ENCODE data around the gene MYOZ3. TPM values are rescaled to one million over a fixed set of nuclear protein-coding genes. Genes with fewer than 3 reads are reported as not detected.
A peak's percentile ranks its signal among the peaks of the same experiment; 100 is the strongest.

MYOZ3 gene
- total and polyA plus RNA-seq, 5 donors from 2014 or later: 0.08 to 0.10 TPM; not detected in 3

DNA sequence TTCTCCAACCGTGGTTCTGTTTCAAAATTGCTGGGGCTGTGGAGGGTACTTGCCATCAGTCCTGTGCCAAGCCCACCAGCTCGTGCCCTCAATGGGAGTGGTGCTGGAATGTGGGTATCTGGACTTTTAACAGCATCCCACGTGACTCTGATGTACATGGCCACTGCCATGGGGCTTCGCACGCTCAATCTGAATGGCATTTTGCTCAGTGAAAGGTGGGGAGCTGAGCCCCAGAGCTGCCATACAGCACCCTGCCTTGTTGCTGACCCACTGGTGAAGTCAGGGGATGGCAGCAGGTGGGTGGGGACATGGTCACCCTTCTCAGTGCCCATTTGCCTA is 37.2 kb upstream of the MYOZ3 start:
- Mint-ChIP-seq H3K27me3 (peaks cover 39% of the 10 kb centered on the region), H3K4me3 (peak overlapping the region in 3 of 4 donors; percentile 80 to 88 (median 82)), H3K9me3 (peaks cover 0 to 2% (median 0%) of the 10 kb centered on the region in 7 donors), H3K36me3 (peaks cover 4% of the 10 kb centered on the region), H3K4me1 (peaks cover 0 to 18% (median 8%) of the 10 kb centered on the region in 4 donors), H3K27ac (no peak overlapping the region)
- Histone ChIP-seq H3K36me3 (ENCODE audit: control insufficient read depth, insufficient read depth, low read length) (no peaks in the 10 kb centered on the region), H3K9me3 (ENCODE audit: control insufficient read depth in 2 of 2, low read length in 2 of 2) (no peaks in the 10 kb centered on the region), H3K4me3 (ENCODE audit: low read depth, low read length) (no peak overlapping the region), H3K27me3 (ENCODE audit: control insufficient read depth, insufficient read depth, low read length) (peaks cover 8% of the 10 kb centered on the region), H3K27ac (ENCODE audit: insufficient read depth, low read length, poor library complexity, severe bottlenecking) (no peak overlapping the region), H3K4me1 (ENCODE audit: control insufficient read depth, insufficient read depth, low read length, poor library complexity, severe bottlenecking) (peaks cover 8% of the 10 kb centered on the region)
- DNase-seq (no peak), ATAC-seq (ENCODE audit: low read depth in 2 of 2) (no peak)

DNA sequence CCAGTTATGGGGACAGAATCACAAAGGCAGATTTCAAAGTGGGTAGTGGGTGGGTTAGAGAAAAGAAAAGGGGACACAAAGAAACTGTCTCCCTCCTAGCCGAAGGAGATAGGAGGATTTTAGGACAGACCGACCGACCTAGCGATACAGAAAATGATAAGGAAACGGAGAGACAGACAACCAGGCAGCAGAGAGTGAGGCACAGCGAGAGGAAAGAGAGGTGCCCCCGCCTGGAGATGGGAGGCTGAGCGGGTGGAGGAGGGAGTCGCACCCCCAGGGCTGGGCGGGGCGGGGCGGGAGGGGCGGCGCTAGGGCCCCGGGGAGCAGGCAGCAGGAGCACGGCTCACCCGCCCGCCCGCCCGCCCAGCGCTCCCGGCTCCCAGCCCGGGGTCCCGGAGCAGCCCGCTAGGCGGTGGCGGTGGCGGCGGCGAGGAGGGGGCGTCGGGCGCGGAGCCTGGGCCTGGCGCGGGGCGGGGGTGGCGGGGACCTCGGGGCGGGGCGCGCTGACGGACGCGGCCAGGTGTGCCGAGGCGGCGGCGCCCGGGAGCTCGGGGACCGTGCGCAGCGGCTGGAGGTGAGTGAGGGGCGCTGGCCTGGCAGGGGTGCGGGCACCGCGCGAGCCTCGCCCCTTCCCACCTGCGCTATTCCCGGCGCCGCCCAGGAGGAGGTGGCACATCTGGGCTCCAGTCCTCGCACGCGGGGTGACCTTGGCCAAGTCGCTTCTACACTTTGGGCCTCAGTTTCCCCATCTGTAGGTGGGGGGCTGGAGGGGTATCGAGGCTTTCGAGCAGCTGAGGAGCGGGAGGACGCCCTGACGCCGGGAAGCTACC is 36.5 kb upstream of the MYOZ3 start:
- H3K4me3 ChIP-seq (ENCODE audit: low read depth, low read length): no peak overlapping the region
- no peak for ATAC-seq (ENCODE audit: low read depth in 2 of 2)
- H3K9me3 Mint-ChIP-seq: peaks cover 0 to 2% (median 0%) of the 10 kb centered on the region in 7 donors
- H3K4me3 Mint-ChIP-seq: peak overlapping the region; percentile 21 to 88 (median 81)
- peaks cover 4% of the 10 kb centered on the region for H3K36me3 Mint-ChIP-seq
- peak overlapping the region in 1 of 3 donors; percentile 3 for H3K27ac Mint-ChIP-seq
- peaks cover 8% of the 10 kb centered on the region for H3K27me3 ChIP-seq (ENCODE audit: control insufficient read depth, insufficient read depth, low read length)
- no peaks in the 10 kb centered on the region for H3K36me3 ChIP-seq (ENCODE audit: control insufficient read depth, insufficient read depth, low read length)
- peaks cover 0 to 18% (median 8%) of the 10 kb centered on the region in 4 donors for H3K4me1 Mint-ChIP-seq
- H3K4me1 ChIP-seq (ENCODE audit: control insufficient read depth, insufficient read depth, low read length, poor library complexity, severe bottlenecking): peaks cover 8% of the 10 kb centered on the region
- H3K27ac ChIP-seq (ENCODE audit: insufficient read depth, low read length, poor library complexity, severe bottlenecking): no peak overlapping the region
- no peaks in the 10 kb centered on the region for H3K9me3 ChIP-seq (ENCODE audit: control insufficient read depth in 2 of 2, low read length in 2 of 2)
- H3K27me3 Mint-ChIP-seq: peaks cover 40% of the 10 kb centered on the region
- peak in 1 of 3 donors; percentile 4 for DNase-seq

- Mint-ChIP-seq H3K27me3 (peaks cover 43% of the 10 kb centered on the region), H3K9me3 (peaks cover 0 to 2% (median 0%) of the 10 kb centered on the region in 7 donors), H3K36me3 (peaks cover 4% of the 10 kb centered on the region), H3K27ac (no peak overlapping the region), H3K4me3 (no peak overlapping the region), H3K4me1 (peaks cover 0 to 18% (median 8%) of the 10 kb centered on the region in 4 donors)
- no peaks in the 10 kb centered on the region for H3K9me3 ChIP-seq (ENCODE audit: control insufficient read depth in 2 of 2, low read length in 2 of 2)
- H3K4me3 ChIP-seq (ENCODE audit: low read depth, low read length): no peak overlapping the region
- peaks cover 8% of the 10 kb centered on the region for H3K27me3 ChIP-seq (ENCODE audit: control insufficient read depth, insufficient read depth, low read length)
- ATAC-seq (ENCODE audit: low read depth in 2 of 2) (no peak), DNase-seq (no peak)
- no peak overlapping the region for H3K27ac ChIP-seq (ENCODE audit: insufficient read depth, low read length, poor library complexity, severe bottlenecking)
- peaks cover 8% of the 10 kb centered on the region for H3K4me1 ChIP-seq (ENCODE audit: control insufficient read depth, insufficient read depth, low read length, poor library complexity, severe bottlenecking)
- no peaks in the 10 kb centered on the region for H3K36me3 ChIP-seq (ENCODE audit: control insufficient read depth, insufficient read depth, low read length)
Observed at GRCh38 chr5:150625164-150625535, 35.9 kb upstream of the MYOZ3 start.

DNA sequence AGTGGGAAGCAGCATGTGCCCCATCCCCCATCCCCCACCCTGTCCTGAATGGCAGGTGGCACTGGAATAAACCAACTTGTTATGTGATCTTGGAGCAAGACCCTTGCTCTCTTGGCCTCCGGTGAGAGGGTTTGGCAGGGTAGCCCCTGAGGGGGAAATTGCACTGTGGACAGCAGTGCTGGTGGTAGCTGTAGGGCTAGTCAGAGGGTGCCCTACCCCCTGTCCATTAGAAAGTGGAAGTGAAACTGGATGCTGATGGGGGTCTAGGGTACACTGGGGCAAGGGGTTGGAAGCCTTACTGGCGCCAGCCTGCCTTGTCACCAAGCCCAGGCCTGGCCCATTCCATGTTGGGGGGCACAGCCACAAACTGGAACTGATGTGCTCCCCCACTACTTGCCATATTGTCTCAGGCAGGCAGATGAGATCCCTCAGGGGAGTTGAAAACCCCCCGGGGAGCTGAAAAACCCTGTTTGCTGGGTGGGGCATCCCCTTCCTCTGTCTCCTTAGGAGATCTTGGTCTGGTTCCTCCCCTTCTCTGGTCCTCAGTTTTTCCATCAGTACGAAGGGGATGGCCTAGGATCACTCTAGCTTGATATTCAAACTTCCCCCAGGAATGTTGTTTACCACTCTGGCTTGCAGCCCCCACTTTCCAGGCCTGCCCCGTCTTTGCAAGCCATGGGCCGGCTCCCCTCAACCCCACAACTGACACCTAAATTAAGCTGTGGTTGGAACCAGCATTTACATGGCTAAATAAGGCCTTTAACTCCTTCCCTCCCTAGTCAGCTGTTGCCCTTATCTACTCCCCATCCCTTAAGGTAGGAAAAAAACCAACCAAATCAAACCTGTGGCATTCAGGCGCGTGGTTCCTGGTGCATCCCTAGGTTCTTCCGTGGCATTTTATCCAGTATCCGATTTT is 35.0 kb upstream of the MYOZ3 start:
- Mint-ChIP-seq H3K36me3 (peaks cover 4% of the 10 kb centered on the region), H3K27me3 (peaks cover 37% of the 10 kb centered on the region), H3K4me1 (peaks cover 0 to 18% (median 6%) of the 10 kb centered on the region in 4 donors), H3K27ac (no peak overlapping the region), H3K4me3 (peak overlapping the region in 2 of 4 donors; percentile 41 to 53), H3K9me3 (peaks cover 0 to 2% (median 0%) of the 10 kb centered on the region in 7 donors)
- H3K27me3 ChIP-seq (ENCODE audit: control insufficient read depth, insufficient read depth, low read length): peaks cover 8% of the 10 kb centered on the region
- ATAC-seq (ENCODE audit: low read depth in 2 of 2) (peak in 1 of 2 donors; percentile 15), DNase-seq (no peak)
- H3K9me3 ChIP-seq (ENCODE audit: control insufficient read depth in 2 of 2, low read length in 2 of 2): no peaks in the 10 kb centered on the region
- no peak overlapping the region for H3K27ac ChIP-seq (ENCODE audit: insufficient read depth, low read length, poor library complexity, severe bottlenecking)
- H3K4me3 ChIP-seq (ENCODE audit: low read depth, low read length): no peak overlapping the region
- no peaks in the 10 kb centered on the region for H3K36me3 ChIP-seq (ENCODE audit: control insufficient read depth, insufficient read depth, low read length)
- peaks cover 8% of the 10 kb centered on the region for H3K4me1 ChIP-seq (ENCODE audit: control insufficient read depth, insufficient read depth, low read length, poor library complexity, severe bottlenecking)

- no peaks in the 10 kb centered on the region for H3K36me3 ChIP-seq (ENCODE audit: control insufficient read depth, insufficient read depth, low read length)
- peaks cover 8% of the 10 kb centered on the region for H3K27me3 ChIP-seq (ENCODE audit: control insufficient read depth, insufficient read depth, low read length)
- H3K36me3 Mint-ChIP-seq: peaks cover 4% of the 10 kb centered on the region
- ATAC-seq (ENCODE audit: low read depth in 2 of 2): no peak
- peaks cover 0 to 18% (median 6%) of the 10 kb centered on the region in 4 donors for H3K4me1 Mint-ChIP-seq
- peaks cover 8% of the 10 kb centered on the region for H3K4me1 ChIP-seq (ENCODE audit: control insufficient read depth, insufficient read depth, low read length, poor library complexity, severe bottlenecking)
- peaks cover 0 to 2% (median 0%) of the 10 kb centered on the region in 7 donors for H3K9me3 Mint-ChIP-seq
- H3K27ac Mint-ChIP-seq: no peak overlapping the region
- H3K9me3 ChIP-seq (ENCODE audit: control insufficient read depth in 2 of 2, low read length in 2 of 2): no peaks in the 10 kb centered on the region
- no peak overlapping the region for H3K4me3 Mint-ChIP-seq
- H3K4me3 ChIP-seq (ENCODE audit: low read depth, low read length): no peak overlapping the region
- no peak overlapping the region for H3K27ac ChIP-seq (ENCODE audit: insufficient read depth, low read length, poor library complexity, severe bottlenecking)
- H3K27me3 Mint-ChIP-seq: peaks cover 37% of the 10 kb centered on the region
- DNase-seq: no peak
Observed at GRCh38 chr5:150626853-150627276, 34.2 kb upstream of the MYOZ3 start.

- Histone ChIP-seq H3K27ac (ENCODE audit: insufficient read depth, low read length, poor library complexity, severe bottlenecking) (no peak overlapping the region), H3K4me1 (ENCODE audit: control insufficient read depth, insufficient read depth, low read length, poor library complexity, severe bottlenecking) (peaks cover 8% of the 10 kb centered on the region), H3K9me3 (ENCODE audit: control insufficient read depth in 2 of 2, low read length in 2 of 2) (no peaks in the 10 kb centered on the region), H3K4me3 (ENCODE audit: low read depth, low read length) (no peak overlapping the region), H3K27me3 (ENCODE audit: control insufficient read depth, insufficient read depth, low read length) (peaks cover 6% of the 10 kb centered on the region), H3K36me3 (ENCODE audit: control insufficient read depth, insufficient read depth, low read length) (no peaks in the 10 kb centered on the region)
- Mint-ChIP-seq H3K4me3 (no peak overlapping the region), H3K36me3 (peaks cover 4% of the 10 kb centered on the region), H3K27me3 (peaks cover 37% of the 10 kb centered on the region), H3K4me1 (peaks cover 0 to 16% (median 6%) of the 10 kb centered on the region in 4 donors), H3K9me3 (peaks cover 0 to 2% (median 0%) of the 10 kb centered on the region in 7 donors), H3K27ac (no peak overlapping the region)
- ATAC-seq (ENCODE audit: low read depth in 2 of 2) (no peak), DNase-seq (no peak)
Observed at GRCh38 chr5:150627731-150628545, 33.1 kb upstream of the MYOZ3 start.

GRCh38 chr5:150628936-150629485 is 32.0 kb upstream of the MYOZ3 start:
- Histone ChIP-seq H3K4me1 (ENCODE audit: control insufficient read depth, insufficient read depth, low read length, poor library complexity, severe bottlenecking) (peaks cover 8% of the 10 kb centered on the region), H3K27me3 (ENCODE audit: control insufficient read depth, insufficient read depth, low read length) (peaks cover 3% of the 10 kb centered on the region), H3K27ac (ENCODE audit: insufficient read depth, low read length, poor library complexity, severe bottlenecking) (no peak overlapping the region), H3K36me3 (ENCODE audit: control insufficient read depth, insufficient read depth, low read length) (no peaks in the 10 kb centered on the region), H3K4me3 (ENCODE audit: low read depth, low read length) (no peak overlapping the region), H3K9me3 (ENCODE audit: control insufficient read depth in 2 of 2, low read length in 2 of 2) (no peaks in the 10 kb centered on the region)
- Mint-ChIP-seq H3K27ac (no peak overlapping the region), H3K4me3 (no peak overlapping the region), H3K9me3 (peaks cover 0 to 2% (median 0%) of the 10 kb centered on the region in 7 donors), H3K36me3 (peaks cover 3% of the 10 kb centered on the region), H3K27me3 (peaks cover 28% of the 10 kb centered on the region), H3K4me1 (peaks cover 0 to 6% (median 4%) of the 10 kb centered on the region in 4 donors)
- DNase-seq: no peak
- no peak for ATAC-seq (ENCODE audit: low read depth in 2 of 2)
